ENCODE results near the gene ZFAND6.
A peak's percentile ranks its signal among the peaks of the same experiment; 100 is the strongest.
"Not testable (repeated sequence)": the region's sequence is repeated elsewhere in the genome, so short reads cannot be mapped to it uniquely, and the experiment has no call there.

ZFAND6 gene

DNA sequence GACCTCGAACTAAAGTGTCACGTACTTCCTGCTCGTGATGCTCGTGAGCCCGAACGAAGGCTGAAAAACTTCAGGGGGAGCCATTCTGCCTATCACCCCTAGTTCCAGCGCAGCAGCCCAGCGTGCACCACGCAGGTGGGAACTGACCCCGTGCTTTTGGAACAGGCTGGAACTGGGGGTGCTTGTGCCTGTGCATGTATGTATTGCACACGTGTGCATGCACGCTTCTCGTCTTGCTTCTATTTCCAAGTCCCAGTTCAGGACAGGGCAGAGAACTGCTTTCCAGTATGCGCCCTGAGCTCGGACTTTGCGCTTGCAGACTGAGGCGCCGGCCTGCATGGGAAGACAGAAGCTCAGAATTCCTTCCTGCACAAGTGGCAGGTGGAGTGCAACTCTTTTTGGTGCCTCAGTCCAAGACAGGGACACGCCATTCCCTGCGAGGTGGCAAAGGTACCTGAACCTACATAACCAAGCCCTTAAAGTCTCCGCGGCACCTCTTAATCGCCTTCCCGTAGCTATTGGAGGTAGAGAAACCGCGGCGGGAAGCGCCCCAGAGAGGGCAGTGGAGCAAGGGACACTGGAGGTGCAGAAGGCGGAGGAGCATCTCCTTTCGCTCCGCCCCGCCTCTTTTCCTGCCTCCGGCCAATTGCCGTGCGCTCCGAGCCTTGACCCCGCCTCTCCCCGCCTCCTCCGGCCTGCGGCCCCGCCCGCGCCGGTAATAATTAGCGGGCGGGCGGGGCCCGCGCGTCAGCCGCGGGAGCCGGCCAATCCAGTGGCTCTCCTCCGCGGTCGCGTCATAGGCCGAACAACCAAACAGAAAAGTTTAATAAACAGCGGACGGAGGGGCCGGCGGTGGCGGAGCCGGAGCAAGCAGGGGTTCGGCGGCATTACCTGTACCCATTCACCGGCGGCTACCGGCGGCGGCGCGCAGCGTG, at the start of gene ZFAND6:
ZFAND6 (plus strand) TSS at position 826 of the 935 bp plus-strand sequence. CDS start 60,669 bp downstream, outside the sequence.
- DNase-seq (ENCODE audit: low read depth) = peak; percentile 92

DNA sequence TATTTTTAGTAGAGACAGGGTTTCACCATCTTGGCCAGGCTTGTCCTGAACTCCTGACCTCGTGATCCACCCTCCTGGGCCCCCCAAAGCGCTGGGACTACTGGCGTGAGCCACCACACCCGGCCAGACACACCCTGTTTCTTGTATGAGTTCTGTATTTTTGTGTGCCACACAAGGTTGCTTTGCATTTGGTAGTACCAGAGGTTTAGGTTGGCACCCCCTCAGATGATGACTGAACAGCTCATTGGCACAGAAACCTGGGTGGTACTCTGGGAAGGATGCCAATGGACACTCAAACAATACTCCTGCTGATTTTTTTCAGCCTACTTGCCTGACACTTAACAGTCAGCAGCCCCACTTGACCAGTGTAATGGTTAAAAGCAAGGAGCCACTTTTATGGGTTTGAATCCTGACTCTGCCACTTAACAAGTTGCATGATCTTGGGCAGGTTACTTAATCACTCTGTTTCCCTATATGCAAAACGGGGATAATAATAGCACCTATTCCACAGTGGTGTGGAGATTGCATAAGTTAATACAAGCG, 49.3 kb upstream of the ZFAND6 start:
- no peak for DNase-seq (ENCODE audit: low read depth)

DNA sequence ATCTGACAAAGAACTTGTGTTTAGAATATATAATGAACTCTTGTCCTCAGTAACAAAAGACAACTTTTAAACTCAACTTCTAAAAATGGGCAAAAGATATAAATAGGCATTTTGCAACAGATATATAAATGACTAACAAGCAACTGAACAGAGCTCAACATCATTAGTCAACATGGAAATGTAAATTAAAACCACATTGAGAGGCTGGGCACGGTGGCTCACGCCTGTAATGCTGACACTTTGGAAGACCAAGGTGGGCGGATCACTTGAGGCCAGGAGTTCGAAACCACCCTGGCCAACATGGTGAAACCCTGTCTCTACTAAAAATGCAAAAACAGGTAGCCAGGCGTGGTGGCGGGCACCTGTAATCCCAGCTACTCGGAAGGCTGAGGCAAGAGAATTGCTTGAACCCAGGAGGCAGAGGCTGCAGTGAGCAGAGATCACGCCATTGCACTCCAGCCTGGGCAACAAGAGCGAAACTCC, 48.4 kb upstream of the ZFAND6 start:
- DNase-seq (ENCODE audit: low read depth) = not testable (repeated sequence)

DNA sequence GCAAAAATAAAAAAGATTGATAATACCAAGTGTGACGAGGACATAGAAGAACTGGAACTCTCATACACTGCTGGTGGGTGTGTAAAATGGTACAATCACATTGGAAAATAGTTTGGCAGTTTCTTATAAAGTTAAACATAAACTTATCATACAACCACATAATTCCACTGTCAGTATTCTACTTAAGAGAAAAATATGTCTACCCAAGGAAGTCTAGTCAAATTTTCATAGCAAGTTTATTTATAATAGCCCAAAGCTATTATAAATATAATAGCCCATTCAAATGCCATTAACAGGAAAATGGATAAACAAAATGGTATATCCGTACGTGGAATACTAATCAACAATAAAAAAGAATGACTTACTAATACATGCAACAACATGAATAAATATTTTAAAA, 47.9 kb upstream of the ZFAND6 start:
- no peak for DNase-seq (ENCODE audit: low read depth)

DNA sequence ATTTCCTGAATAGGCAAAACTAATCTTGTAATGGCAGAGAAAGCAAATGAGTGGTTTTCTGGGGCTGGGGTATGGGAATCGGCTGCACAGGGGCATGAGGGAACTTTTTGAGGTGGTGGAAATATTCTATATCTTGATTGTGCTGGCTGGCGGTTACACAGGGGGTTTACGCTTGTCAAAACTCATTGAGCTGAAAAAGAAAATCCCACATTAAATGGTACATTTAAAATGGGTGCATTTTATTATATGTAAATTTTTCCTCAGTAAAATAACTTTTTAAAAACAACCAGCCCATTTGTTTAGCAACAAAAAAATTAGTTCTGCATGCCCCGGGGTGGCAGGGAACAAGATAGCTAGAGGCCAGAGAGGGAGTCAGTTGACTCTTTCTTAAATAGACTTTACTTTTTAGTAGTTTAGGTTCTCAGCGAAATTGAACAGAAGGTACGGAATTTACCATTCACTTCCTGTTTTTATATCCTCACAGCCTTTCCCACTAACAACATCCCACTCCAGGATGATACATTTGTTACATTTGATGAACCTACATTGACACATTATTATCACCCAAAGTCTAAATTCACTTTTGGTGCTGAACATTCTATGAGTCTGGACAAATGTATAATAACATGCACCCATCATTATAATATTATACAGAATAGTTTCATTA, 47.3 kb upstream of the ZFAND6 start:
- DNase-seq (ENCODE audit: low read depth) = no peak

DNA sequence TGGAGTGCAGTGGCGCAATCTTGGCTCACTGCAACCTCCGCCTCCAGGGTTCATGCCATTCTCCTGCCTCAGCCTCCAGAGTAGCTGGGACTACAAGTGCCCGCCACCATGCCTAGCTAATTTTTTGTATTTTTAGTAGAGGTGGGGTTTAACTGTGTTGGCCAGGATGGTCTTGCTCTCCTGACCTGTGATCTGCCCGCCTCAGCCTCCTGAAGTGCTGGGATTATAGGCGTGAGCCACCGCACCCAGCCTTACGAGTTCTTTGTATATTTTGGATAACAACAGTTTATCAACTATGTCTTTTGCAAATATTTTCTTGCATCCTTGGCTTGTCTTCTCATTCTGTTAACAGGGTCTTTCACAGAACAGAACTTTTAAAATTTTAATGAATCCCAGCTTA, 45.3 kb upstream of the ZFAND6 start:
- not testable (repeated sequence) for DNase-seq (ENCODE audit: low read depth)

DNA sequence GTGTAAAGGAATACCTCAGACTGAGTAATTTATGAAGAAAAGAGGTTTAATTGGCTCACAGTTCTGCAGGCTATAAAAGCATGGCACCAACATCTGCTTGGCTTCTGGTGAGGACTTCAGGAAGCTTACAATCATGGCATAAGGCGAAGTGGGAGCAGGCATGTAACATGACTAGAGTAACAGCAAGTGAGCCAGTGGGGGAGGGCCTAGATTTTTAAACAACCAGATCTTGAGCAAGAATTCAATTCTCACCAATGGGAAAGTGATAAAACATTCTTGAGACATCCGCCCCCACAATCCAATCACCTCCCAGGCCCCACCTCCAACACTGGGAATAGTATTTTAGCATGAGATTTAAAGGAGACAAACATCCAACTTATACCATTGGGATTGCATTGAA, 44.3 kb upstream of the ZFAND6 start:
- DNase-seq (ENCODE audit: low read depth) = no peak

DNA sequence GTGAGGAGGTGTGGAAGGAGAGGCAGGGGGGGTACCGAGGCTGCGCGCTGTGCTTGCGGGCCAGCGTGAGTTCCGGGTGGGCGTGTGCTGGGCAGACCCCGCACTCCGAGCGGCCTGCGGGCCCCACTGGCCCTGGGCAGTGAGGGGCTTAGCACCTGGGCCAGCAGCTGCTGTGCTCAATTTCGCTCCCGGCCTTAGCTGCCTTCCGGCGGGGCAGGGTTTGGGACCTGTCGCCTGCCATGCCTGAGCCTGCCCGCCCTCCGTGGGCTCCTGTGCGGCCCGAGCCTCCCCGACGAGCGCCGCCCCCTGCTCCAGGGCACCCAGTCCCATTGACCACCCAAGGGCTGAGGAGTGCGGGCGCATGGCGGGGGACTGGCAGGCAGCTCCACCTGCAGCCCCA, 43.0 kb upstream of the ZFAND6 start:
- not testable (repeated sequence) for DNase-seq (ENCODE audit: low read depth)

DNA sequence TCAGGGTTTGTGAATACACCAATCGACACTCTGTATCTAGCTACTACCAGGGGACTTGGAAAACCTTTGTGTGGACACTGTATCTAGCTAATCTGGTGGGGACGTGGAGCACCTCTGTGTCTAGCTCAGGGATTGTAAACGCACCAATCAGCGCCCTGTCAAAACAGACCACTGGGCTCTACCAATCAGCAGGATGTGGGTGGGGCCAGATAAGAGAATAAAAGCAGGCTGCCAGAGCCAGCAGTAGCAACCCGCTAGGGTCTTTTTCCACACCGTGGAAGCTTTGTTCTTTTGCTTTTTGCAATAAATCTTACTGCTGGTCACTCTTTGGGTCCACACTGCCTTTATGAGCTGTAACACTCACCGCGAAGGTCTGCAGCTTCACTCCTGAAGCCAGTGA, 42.3 kb upstream of the ZFAND6 start:
- not testable (repeated sequence) for DNase-seq (ENCODE audit: low read depth)

DNA sequence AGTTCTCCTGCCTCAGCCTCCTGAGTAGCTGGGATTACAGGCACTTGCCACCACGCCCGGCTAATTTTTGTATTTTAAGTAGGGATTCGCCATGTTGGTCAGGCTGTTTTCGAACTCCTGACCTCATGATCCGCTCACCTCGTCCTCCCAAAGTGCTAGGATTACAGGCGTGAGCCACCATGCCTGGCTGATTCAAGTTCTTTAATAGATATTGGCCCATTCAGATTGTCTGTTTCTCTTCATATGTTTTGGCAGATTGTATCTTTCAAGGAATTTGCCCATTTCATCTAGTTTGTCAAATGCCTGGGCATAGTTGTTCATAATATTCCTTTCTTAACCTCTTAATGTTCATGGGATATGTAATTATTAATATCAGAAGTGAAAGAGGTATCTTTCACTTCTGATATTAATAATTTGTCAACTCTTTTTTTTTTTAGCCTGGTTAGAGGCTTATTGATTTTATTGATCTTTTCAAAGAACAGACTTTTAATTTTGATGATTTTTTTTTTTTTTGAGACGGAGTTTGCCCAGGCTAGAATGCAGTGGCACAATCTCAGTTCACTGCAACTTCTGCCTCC, 40.2 kb upstream of the ZFAND6 start:
- no peak for DNase-seq (ENCODE audit: low read depth)

DNA sequence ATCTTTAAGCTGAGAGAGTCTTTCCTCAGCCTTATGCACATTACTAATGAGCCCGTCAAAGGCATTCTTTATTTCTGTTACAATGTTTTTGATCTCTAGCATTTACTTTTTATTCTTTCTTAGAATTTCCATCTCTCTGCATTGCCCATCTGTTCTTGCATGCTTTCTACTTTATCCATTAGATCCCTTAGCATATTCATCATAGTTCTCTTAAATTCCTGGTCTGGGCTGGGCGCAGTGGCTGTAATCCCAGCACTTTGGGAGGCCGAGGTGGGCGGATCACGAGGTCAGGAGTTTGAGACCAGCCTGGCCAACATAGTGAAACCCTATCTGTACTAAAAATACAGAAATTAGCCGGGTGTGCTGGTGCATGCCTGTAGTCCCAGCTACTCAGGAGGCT, 39.3 kb upstream of the ZFAND6 start:
- not testable (repeated sequence) for DNase-seq (ENCODE audit: low read depth)

DNA sequence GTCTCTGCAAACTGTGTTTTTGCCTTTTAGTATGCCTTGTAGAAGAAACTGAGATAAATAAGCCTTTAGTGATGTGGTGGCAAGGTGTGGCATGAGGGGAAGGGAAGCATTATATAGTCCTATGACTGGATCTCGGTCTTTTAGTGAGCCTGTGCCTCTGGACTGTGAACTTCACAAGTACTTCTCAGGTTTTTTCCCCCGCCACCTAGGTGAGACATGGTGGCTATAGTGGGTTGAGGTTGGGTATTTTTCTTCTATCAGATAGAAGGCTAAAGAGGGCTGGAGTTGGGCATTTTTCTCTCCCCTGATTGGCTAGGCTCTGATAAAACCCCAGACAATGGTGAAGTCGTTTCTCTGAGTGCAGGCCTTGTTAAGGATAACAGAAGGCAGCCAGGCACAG, 38.7 kb upstream of the ZFAND6 start:
- no peak for DNase-seq (ENCODE audit: low read depth)

DNA sequence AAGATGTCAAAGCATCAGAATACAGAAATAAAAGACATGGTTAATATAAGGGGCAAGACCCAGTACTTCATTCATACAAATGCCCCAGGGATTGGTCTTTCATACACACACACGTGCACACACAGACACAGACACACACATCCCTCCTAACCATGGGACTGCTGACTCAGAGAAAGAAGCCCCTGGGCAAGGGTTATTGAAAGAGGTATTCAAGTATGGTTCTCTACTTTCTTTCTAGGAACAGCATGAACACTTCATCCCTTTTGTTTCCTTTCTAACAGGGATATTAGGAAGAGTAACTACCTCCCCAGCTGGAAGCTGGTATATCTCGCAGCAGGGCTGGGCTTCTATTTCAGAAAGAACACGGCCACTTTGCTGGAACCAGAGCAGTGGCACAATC, 33.2 kb upstream of the ZFAND6 start:
- no peak for DNase-seq (ENCODE audit: low read depth)

DNA sequence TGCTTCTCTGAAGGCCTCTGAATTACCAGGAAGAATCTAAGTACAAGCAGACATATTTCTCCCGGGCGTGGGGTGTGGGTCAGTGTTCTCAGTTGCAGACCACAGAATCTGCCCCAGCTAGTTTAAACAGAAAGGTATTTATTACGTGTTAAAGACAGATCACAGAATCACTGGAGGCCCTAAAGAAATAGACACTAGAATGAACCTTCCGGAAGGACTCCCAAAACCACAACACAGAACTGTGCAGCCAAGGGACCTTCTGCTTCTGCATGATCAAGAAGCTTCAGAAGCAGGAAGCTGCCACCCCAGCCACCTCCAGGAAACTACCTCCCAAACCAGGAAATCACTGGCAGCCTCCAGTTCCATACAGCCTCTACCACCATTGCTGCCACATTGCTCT, 32.7 kb upstream of the ZFAND6 start:
- no peak for DNase-seq (ENCODE audit: low read depth)

DNA sequence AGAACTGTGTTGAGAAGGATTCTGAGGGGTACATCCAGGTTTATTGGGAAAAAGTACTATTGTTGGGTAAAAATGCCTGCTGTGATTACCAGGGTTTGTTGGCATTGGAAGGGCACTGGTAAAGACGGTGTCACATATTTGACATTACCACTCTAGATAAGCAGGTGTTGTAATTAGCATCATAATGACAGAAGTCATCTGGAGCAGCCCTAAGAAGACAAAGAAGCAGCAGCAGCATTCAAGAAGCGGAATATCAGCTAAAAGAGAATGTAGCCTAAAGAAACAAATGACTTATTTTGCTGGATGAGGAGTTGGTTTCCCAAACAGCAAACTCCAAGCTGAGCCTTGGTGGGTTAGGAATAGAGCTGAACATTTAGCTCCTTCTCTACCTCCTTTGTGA, 30.5 kb upstream of the ZFAND6 start:
- no peak for DNase-seq (ENCODE audit: low read depth)

DNA sequence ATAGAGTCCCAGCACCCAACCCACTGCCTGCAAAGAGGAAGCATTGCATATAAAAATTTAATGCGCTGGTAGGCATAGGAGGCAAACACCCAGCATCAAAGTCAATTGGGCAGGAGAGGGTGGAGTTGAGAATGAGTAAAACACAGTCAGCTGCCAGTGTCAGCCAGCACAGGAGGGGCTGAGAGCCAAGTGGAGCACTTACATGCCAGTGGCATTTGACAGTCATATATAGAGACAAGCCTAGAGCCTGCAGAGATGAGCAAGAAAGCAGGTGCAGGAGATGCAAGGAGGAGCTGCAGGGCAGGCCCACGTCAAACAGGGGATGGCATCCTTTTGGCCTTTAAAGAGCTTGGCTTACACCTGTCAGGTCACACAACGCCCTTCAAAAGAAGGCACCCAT, 27.6 kb upstream of the ZFAND6 start:
- no peak for DNase-seq (ENCODE audit: low read depth)

DNA sequence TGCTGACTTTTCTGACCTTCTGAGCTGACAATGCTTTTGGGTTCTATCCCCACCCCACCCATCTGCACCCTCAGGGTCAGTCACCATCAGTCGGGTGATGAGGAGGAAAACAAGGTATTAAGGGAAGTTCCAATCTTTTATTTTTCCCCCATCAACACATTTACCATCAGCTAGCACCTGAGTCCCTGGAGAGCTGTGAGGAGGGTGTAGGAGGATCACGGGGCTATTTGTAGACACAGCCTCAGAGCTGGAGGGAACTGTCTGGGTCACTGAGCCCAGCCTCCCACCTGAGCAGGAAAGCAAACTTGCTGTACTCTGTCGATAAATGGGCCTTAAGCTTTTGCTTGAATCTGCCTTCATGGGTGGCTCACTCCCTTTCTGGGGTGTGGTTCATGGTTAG, 24.8 kb upstream of the ZFAND6 start:
- no peak for DNase-seq (ENCODE audit: low read depth)

DNA sequence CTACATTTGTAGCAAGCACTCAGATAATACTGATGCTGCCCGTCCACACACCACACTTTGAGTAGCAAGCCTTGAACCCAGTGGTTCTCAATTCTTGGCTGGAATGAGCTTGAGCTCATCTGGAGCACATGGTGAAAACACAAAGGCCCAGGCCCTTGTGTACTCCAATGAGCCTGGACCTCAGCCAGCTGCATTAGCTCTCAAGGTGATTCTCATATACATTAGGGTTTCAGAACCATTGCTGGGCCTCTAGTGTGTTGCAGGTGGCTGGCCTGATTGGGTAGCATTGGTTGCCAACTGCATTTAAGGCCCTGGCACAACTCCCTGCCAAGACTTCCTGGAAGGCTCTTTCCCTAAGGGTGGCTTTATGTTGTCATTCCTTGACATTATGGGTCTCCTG, 23.4 kb upstream of the ZFAND6 start:
- no peak for DNase-seq (ENCODE audit: low read depth)

DNA sequence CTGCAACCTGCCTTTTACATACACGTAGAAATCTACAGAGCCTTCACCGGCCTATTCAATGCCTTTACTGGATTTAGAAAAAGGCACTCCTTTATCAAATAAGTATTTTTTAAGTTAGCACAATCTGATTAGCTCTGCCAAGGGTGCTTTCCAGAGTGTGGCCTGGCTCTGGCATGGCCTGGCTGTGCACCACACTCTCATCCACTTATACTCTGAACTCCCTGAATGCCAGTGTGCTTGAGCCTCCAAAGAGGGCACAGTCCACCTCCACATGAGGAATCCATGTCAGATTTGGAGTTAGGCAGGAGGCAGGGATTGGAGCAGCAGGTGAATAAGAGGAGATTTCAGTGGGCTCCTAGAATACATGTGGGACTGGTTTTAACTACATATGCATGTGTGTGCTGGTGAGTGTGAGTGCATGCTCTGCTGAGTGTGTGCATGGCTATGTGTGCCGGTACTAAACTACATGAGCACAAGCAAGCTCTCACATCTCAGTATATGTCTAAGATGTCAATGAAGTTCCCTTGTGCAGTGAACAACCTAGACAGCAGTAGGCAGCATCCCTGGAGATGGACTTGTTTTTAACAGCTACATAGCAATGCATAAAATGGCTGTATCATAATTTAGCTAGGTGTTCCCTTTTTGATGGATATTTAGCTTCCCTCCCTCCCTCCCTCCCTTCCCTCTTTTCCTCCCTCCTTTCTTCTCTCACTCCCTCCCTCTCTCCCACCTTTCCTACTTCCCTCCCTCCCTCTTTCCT, 17.8 kb upstream of the ZFAND6 start:
- no peak for DNase-seq (ENCODE audit: low read depth)

DNA sequence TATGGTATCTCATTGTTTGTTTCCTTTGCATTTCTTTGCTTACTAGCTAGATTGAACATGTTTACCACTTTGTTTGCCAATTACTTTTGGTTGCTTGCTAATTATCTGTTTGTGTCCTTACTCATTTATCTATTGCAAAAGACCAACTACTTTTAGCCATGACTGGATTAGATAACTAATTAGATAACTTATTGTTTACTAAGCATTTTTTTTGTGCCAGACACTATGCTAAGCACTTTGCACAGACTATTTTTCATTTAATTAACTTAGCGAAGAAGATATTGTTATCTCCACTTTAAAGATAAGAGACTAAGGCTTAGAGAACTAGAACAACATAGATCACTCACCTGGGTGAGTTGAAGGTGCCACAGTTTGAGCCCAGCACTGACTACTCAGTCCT, 16.9 kb upstream of the ZFAND6 start:
- no peak for DNase-seq (ENCODE audit: low read depth)

DNA sequence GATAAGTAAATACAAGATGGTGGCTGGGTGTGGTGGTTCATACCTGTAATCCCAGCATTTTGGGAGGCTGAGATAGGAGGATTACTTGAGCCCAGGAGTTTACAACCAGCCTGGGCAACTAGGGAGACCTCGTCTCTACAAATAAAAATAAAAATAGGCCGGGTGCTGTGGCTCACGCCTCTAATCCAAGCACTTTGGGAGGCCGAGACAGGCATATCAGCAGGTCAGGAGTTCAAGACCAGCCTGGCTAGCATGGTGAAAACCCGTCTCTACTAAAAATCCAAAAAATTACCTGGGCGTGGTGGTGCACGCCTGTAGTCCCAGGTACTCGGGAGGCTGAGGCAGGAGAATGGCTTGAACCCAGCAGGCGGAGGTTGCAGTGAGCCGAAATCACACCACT, 14.3 kb upstream of the ZFAND6 start:
- not testable (repeated sequence) for DNase-seq (ENCODE audit: low read depth)

DNA sequence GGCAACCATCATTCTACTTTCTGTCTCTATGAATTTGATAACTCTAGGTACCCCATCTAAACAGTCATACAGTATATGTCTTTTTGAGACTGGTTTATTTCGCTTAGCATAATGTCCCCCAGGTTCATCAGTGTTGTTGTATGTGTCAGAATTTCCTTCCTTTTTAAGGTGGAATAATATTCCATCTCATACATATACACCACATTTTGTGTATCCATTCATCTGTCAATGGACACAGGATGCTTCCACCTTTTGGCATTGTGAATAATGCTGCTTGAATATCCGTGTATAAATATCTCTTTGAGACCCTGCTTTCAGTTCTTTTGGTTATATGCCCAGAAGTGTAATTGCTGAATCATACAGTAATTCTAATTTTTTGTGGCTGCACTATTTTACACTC, 10.4 kb upstream of the ZFAND6 start:
- DNase-seq (ENCODE audit: low read depth) = no peak
